HCT116 (cell line): ENCODE data around the gene SMIM44. TPM values are rescaled to one million over a fixed set of nuclear protein-coding genes. Genes with fewer than 3 reads are reported as not detected.

Source experiments
- ATAC-seq: fragments of 200-7000 bp; cut with Tn5 transposase; 2 replicates; pipeline ENCODE4 v1.9.1; 2020; ENCODE audit warnings: mild to moderate bottlenecking, moderate library complexity
- BruUV-seq: library from RNA; stranded (reverse); fragments of 400-500 nt; replicated peaks from 2 replicates; lab custom pipeline; 2021; lab: Mats Ljungman, UMichigan
- CTCF ChIA-PET: fragments of 300-600 bp; sonication (Branson Sonifier 250); formaldehyde crosslinking; loops from one replicate; lab custom pipeline; 2021; ENCODE audit warnings: antibody characterized with exemption; lab: Charles Lee
- POLR2A ChIA-PET: fragments of 300-600, 350-600 bp; sonication (Branson Sonifier 250); formaldehyde crosslinking; loops from one replicate; lab custom pipeline; 2021; ENCODE audit warnings: antibody characterized with exemption; lab: Charles Lee
- RAD21 ChIA-PET, 2 experiments: fragments of 300-600 bp; sonication (Branson Sonifier 250); formaldehyde crosslinking; loops; one replicate each; lab custom pipeline; 2023; ENCODE audit warnings: low total read pairs in 2 of 2; ENCODE audit not compliant: uncharacterized antibody in 2 of 2, unreplicated experiment in 2 of 2, low non-redundant PET in 1 of 2; lab: Charles Lee
- DNase-seq: peaks from one replicate; pipeline ENCODE4 v3.0.0-alpha.2; 2010; ENCODE audit warnings: low read depth, low spot score
- H2AFZ ChIP-seq: fragments of 200-600 bp; shearing (Covaris generic), sonication (generic); 2 replicates; pipeline ENCODE4 v1.6.1; 2017; ENCODE audit warnings: low read depth, mixed run types, mixed read lengths, antibody characterized with exemption, low read length; ENCODE audit not compliant: poor library complexity, severe bottlenecking
- H3K27ac ChIP-seq: 2 replicates; pipeline ENCODE4 v1.5.1; 2012; ENCODE audit warnings: low read depth, low read length
- H3K27me3 ChIP-seq: fragments of 200-600 bp; sonication (generic); 2 replicates; pipeline ENCODE4 v1.6.1; 2016; ENCODE audit warnings: mixed run types, low read length, mixed read lengths; ENCODE audit not compliant: insufficient read depth
- H3K36me3 ChIP-seq, 2 experiments: fragments of 200-500 bp in 1 of 2; fragments of 200-600 bp in 1 of 2; sonication (Bioruptor generic) in 1 of 2; sonication (generic) in 1 of 2; 2 replicates each; pipeline versions ENCODE4 v1.5.1 to v1.6.1; 2014 to 2016; ENCODE audit warnings: low read length in 2 of 2, inconsistent platforms in 1 of 2, mixed read lengths in 1 of 2, mixed run types in 1 of 2; ENCODE audit not compliant: insufficient read depth in 2 of 2, control insufficient read depth in 1 of 2
- H3K4me1 ChIP-seq, 2 experiments: fragments of 200-600 bp in 1 of 2; sonication (generic) in 1 of 2; 2 replicates each; pipeline versions ENCODE4 v1.5.1 to v1.6.1; 2012 to 2017; ENCODE audit warnings: low read length in 2 of 2, inconsistent platforms in 1 of 2, mild to moderate bottlenecking in 1 of 2, mixed read lengths in 1 of 2, mixed run types in 1 of 2, moderate library complexity in 1 of 2; ENCODE audit not compliant: insufficient read depth in 2 of 2, control insufficient read depth in 1 of 2
- H3K4me2 ChIP-seq: fragments of 200-600 bp; sonication (generic); 2 replicates; pipeline ENCODE4 v1.6.1; 2017; ENCODE audit warnings: mixed run types, low read length, mixed read lengths
- H3K4me3 ChIP-seq, 2 experiments: fragments of 200-600 bp in 1 of 2; sonication (generic) in 1 of 2; replicated peaks in 1 of 2; 2 replicates each; pipeline ENCODE4 v1.5.1; 2011 to 2016; ENCODE audit warnings: low read length in 2 of 2, control low read depth in 1 of 2, low read depth in 1 of 2, mild to moderate bottlenecking in 1 of 2, mixed read lengths in 1 of 2, mixed run types in 1 of 2
- H3K79me2 ChIP-seq: fragments of 200-600 bp; sonication (generic); 2 replicates; pipeline ENCODE4 v1.6.1; 2017; ENCODE audit warnings: mild to moderate bottlenecking, mixed run types, low read length, moderate library complexity, mixed read lengths; ENCODE audit not compliant: insufficient read depth
- H3K9ac ChIP-seq: fragments of 200-600 bp; sonication (generic); 2 replicates; pipeline ENCODE4 v1.6.1; 2016; ENCODE audit warnings: low read length, mixed read lengths
- H3K9me2 ChIP-seq: fragments of 200-600 bp; sonication (generic), shearing (Covaris generic); 2 replicates; pipeline ENCODE4 v1.6.1; 2017; ENCODE audit warnings: mixed run types, mild to moderate bottlenecking, moderate library complexity; ENCODE audit not compliant: insufficient read depth
- H3K9me3 ChIP-seq, 2 experiments: fragments of 200-500 bp in 1 of 2; fragments of 200-600 bp in 1 of 2; sonication (Bioruptor generic) in 1 of 2; sonication (generic) in 1 of 2; 2 replicates each; pipeline ENCODE4 v1.6.1; 2014 to 2017; ENCODE audit warnings: low read length in 2 of 2, mixed read lengths in 2 of 2, inconsistent platforms in 1 of 2, low read depth in 1 of 2, mild to moderate bottlenecking in 1 of 2, mixed run types in 1 of 2, moderate library complexity in 1 of 2; ENCODE audit not compliant: control insufficient read depth in 1 of 2, insufficient read depth in 1 of 2
- H4K20me1 ChIP-seq: fragments of 200-600 bp; sonication (generic), shearing (Covaris generic); 2 replicates; pipeline ENCODE4 v1.6.1; 2017; ENCODE audit warnings: mixed run types, mild to moderate bottlenecking, moderate library complexity; ENCODE audit not compliant: insufficient read depth
- CEBPB ChIP-seq: IDR thresholded peaks from 2 replicates; pipeline ENCODE4 v1.6.1; 2012; ENCODE audit warnings: low read depth
- EGR1 ChIP-seq: IDR thresholded peaks from 2 replicates; pipeline ENCODE4 v1.6.1; 2012; ENCODE audit warnings: low read depth
- ELF1 ChIP-seq: IDR thresholded peaks from 2 replicates; pipeline ENCODE4 v1.6.1; 2012; ENCODE audit warnings: low read depth, borderline replicate concordance
- EZH2 ChIP-seq: fragments of 200-600 bp; sonication (generic); IDR thresholded peaks from 2 replicates; pipeline ENCODE4 v1.6.1; 2017; ENCODE audit warnings: antibody characterized with exemption, mixed run types
- FOSL1 ChIP-seq: IDR thresholded peaks from 2 replicates; pipeline ENCODE4 v1.6.1; 2012; ENCODE audit warnings: low read depth
- JUND ChIP-seq: IDR thresholded peaks from 2 replicates; pipeline ENCODE4 v1.6.1; 2012
- POLR2A ChIP-seq: IDR thresholded peaks from 2 replicates; pipeline ENCODE4 v1.7.0; 2011; ENCODE audit warnings: borderline replicate concordance; ENCODE audit not compliant: insufficient read depth, insufficient read length; ENCODE audit errors: extremely low read depth
- SP1 ChIP-seq: IDR thresholded peaks from 2 replicates; pipeline ENCODE4 v1.6.1; 2012; ENCODE audit warnings: low read depth
- ZFX ChIP-seq: fragments of 450-650 bp; IDR thresholded peaks from 2 replicates; pipeline ENCODE4 v1.6.1; 2017
- ZNF274 ChIP-seq: fragments of 200-500 bp; sonication (Bioruptor generic); IDR thresholded peaks from 2 replicates; pipeline ENCODE4 v1.6.1; 2014; ENCODE audit warnings: mild to moderate bottlenecking, low read depth, low read length, inconsistent platforms
- intact Hi-C: fragments of 100-400 bp; cut with micrococcal nuclease; formaldehyde crosslinking; loops from 2 replicates; pipeline ENCODE4 v1.10.0; 2022
- total RNA-seq: library from RNA; stranded (reverse); gene quantifications from one replicate; pipeline ENCODE4 v1.2.1, GENCODE V29; 2021; ENCODE audit not compliant: unreplicated experiment
- TF ChIP-seq, protein P1 (sequence below): IDR thresholded peaks from 2 replicates; pipeline ENCODE4 v1.6.1; 2012; ENCODE audit warnings: low read depth
- TF ChIP-seq, protein P2 (sequence below), 3 experiments: fragments of 200-600 bp in 1 of 3; sonication (generic) in 1 of 3; IDR thresholded peaks in 2 of 3; conservative IDR thresholded peaks in 1 of 3; 2 replicates each; pipeline ENCODE4 v1.5.1; 2012 to 2017; ENCODE audit warnings: low read depth in 2 of 3, low read length in 2 of 3, antibody characterized with exemption in 1 of 3, borderline replicate concordance in 1 of 3, control low read depth in 1 of 3, mild to moderate bottlenecking in 1 of 3, mixed read lengths in 1 of 3, mixed run types in 1 of 3, moderate library complexity in 1 of 3; ENCODE audit not compliant: insufficient read depth in 1 of 3
- TF ChIP-seq, protein P3 (sequence below): IDR thresholded peaks from 2 replicates; pipeline ENCODE4 v1.6.1; 2012
- TF ChIP-seq, protein P4 (sequence below): IDR thresholded peaks from 2 replicates; pipeline ENCODE4 v1.6.1; 2012

The SMIM44 gene
- total RNA-seq, 1 experiment from 2014 or later: not detected

DNA sequence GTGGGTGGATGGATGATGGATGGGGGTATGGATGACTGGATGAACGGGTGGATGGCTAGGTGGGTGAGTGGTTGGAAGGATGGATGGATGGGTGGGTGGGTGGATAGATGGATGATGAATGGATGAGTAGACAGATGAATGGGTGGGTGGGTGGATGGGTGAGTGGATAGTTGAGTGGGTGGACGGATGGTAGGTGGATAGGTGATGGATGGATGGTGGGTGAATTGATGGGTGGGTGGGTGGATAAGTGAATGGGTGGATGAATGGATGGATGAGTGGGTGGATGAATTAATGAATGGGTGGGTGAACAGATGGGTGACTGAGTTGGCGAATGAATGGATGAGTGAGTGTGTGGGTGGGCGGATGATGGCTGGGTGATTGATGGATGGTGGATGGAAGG lies 7.8 kb downstream of the SMIM44 start:
- Histone ChIP-seq H3K9me3 (no peaks in the 10 kb centered on the region), H4K20me1 (no peaks in the 10 kb centered on the region), H3K36me3 (no peaks in the 10 kb centered on the region), H3K9ac (no peak overlapping the region), H3K9me2 (no peaks in the 10 kb centered on the region), H2AFZ (no peak overlapping the region), H3K4me1 (peaks cover 0 to 7% of the 10 kb centered on the region in 2 experiments; a peak in 2 of 4 replicates), H3K79me2 (no peaks in the 10 kb centered on the region), H3K4me2 (no peak overlapping the region), H3K4me3 (no peak overlapping the region), H3K27me3 (peaks cover 9% of the 10 kb centered on the region; the same call in 1 of the 2 replicates), H3K27ac (no peak overlapping the region)
- CTCF ChIA-PET: no interaction called here
- RAD21 ChIA-PET: no interaction called here
- POLR2A ChIA-PET: no interaction called here
- no peak for DNase-seq
- no peak for ATAC-seq
- intact Hi-C loops: no loop called here
- BruUV-seq: no TSS peak
- TF ChIP-seq POLR2A: no peak
- no peak for TF ChIP-seq EGR1
- TF ChIP-seq FOSL1: no peak
- TF ChIP-seq, protein P1, sequence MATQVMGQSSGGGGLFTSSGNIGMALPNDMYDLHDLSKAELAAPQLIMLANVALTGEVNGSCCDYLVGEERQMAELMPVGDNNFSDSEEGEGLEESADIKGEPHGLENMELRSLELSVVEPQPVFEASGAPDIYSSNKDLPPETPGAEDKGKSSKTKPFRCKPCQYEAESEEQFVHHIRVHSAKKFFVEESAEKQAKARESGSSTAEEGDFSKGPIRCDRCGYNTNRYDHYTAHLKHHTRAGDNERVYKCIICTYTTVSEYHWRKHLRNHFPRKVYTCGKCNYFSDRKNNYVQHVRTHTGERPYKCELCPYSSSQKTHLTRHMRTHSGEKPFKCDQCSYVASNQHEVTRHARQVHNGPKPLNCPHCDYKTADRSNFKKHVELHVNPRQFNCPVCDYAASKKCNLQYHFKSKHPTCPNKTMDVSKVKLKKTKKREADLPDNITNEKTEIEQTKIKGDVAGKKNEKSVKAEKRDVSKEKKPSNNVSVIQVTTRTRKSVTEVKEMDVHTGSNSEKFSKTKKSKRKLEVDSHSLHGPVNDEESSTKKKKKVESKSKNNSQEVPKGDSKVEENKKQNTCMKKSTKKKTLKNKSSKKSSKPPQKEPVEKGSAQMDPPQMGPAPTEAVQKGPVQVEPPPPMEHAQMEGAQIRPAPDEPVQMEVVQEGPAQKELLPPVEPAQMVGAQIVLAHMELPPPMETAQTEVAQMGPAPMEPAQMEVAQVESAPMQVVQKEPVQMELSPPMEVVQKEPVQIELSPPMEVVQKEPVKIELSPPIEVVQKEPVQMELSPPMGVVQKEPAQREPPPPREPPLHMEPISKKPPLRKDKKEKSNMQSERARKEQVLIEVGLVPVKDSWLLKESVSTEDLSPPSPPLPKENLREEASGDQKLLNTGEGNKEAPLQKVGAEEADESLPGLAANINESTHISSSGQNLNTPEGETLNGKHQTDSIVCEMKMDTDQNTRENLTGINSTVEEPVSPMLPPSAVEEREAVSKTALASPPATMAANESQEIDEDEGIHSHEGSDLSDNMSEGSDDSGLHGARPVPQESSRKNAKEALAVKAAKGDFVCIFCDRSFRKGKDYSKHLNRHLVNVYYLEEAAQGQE: no peak

DNA sequence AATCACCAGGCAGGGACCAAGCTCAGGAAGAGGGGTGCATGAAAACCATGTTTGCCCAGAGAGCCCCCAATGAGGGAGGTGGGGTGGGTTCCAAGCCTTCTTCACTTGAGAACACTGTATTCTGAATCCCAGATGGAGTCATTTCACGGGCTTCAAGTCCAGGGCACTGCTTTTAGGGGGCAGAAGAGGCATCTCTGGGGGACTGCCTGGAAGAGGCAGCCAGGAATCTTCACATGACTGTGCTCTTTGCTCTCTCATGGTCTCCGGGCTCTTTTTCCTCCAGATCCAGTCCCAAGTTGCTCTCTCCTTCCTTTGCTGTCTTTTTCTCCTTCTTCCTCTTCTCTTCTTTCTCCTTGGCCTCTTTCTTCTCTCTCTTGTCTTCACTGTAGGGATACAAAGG lies 8.6 kb downstream of the SMIM44 start:
- no peaks in the 10 kb centered on the region for H3K79me2 ChIP-seq
- DNase-seq: no peak
- H3K27me3 ChIP-seq: peaks cover 9% of the 10 kb centered on the region; the same call in 1 of the 2 replicates
- ChIA-PET RAD21 (no interaction called here), CTCF (no interaction called here), POLR2A (no interaction called here)
- intact Hi-C loops: no loop called here
- H3K4me3 ChIP-seq: no peak overlapping the region
- H3K9ac ChIP-seq: no peak overlapping the region
- no peaks in the 10 kb centered on the region for H3K36me3 ChIP-seq
- ATAC-seq: no peak
- no peaks in the 10 kb centered on the region for H4K20me1 ChIP-seq
- peaks cover 0 to 6% of the 10 kb centered on the region in 2 experiments; a peak in 2 of 4 replicates for H3K4me1 ChIP-seq
- H3K9me2 ChIP-seq: no peaks in the 10 kb centered on the region
- BruUV-seq: no TSS peak
- H2AFZ ChIP-seq: no peak overlapping the region
- no peak overlapping the region for H3K27ac ChIP-seq
- no peak for TF ChIP-seq SP1
- no peak for TF ChIP-seq ZFX
- no peak for TF ChIP-seq POLR2A
- TF ChIP-seq, protein P2, sequence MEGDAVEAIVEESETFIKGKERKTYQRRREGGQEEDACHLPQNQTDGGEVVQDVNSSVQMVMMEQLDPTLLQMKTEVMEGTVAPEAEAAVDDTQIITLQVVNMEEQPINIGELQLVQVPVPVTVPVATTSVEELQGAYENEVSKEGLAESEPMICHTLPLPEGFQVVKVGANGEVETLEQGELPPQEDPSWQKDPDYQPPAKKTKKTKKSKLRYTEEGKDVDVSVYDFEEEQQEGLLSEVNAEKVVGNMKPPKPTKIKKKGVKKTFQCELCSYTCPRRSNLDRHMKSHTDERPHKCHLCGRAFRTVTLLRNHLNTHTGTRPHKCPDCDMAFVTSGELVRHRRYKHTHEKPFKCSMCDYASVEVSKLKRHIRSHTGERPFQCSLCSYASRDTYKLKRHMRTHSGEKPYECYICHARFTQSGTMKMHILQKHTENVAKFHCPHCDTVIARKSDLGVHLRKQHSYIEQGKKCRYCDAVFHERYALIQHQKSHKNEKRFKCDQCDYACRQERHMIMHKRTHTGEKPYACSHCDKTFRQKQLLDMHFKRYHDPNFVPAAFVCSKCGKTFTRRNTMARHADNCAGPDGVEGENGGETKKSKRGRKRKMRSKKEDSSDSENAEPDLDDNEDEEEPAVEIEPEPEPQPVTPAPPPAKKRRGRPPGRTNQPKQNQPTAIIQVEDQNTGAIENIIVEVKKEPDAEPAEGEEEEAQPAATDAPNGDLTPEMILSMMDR (IDR thresholded peaks at IDR 0.05 in 2 of 3, conservative IDR thresholded peaks at IDR 0.05 in 1 of 3; ENCODE audit: borderline replicate concordance in 1 of 3, insufficient read depth in 1 of 3, low read depth in 2 of 3, low read length in 2 of 3): no peak
- TF ChIP-seq, protein P3, sequence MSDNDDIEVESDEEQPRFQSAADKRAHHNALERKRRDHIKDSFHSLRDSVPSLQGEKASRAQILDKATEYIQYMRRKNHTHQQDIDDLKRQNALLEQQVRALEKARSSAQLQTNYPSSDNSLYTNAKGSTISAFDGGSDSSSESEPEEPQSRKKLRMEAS: no peak
- TF ChIP-seq, protein P4, sequence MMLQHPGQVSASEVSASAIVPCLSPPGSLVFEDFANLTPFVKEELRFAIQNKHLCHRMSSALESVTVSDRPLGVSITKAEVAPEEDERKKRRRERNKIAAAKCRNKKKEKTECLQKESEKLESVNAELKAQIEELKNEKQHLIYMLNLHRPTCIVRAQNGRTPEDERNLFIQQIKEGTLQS: no peak
- TF ChIP-seq JUND: no peak
- TF ChIP-seq EZH2: no peak
- TF ChIP-seq ELF1: no peak
- TF ChIP-seq CEBPB: no peak
- no peak for TF ChIP-seq ZNF274
- TF ChIP-seq, all 23 proteins: peak for 0
- no peak overlapping the region for H3K4me2 ChIP-seq
- H3K9me3 ChIP-seq: no peaks in the 10 kb centered on the region
